Left lung (tissue), 10 donors: Measurements from ENCODE around the gene ABI3BP. TPM values are rescaled to one million over a fixed set of nuclear protein-coding genes. Genes with fewer than 3 reads are reported as not detected.

Experiments
- ATAC-seq: fragments of 200-7000 bp; cut with Tn5 transposase; one replicate; pipeline ENCODE4 v1.9.1; 2020; ENCODE audit warnings: moderate library complexity
- DNase-seq, 4 donors: peaks; one replicate each; pipeline ENCODE4 v3.0.0-alpha.2; 2013 to 2020
- H3K27ac ChIP-seq, 2 donors: fragments of 200-600 bp; sonication (generic) in 1 of 2; one replicate each; pipeline versions ENCODE4 v1.5.0 to v1.8.0; 2020 to 2021
- H3K27me3 ChIP-seq, 2 donors: fragments of 200-600 bp; sonication (generic) in 1 of 2; one replicate each; pipeline versions ENCODE4 v1.5.0 to v1.8.0; 2020 to 2021
- H3K36me3 ChIP-seq, 2 donors: fragments of 200-600 bp; sonication (generic) in 1 of 2; one replicate each; pipeline versions ENCODE4 v1.5.0 to v1.8.0; 2020 to 2021
- H3K4me1 ChIP-seq, 2 donors: fragments of 200-600 bp; one replicate each; pipeline ENCODE4 v1.8.0; 2021
- H3K4me3 ChIP-seq, 2 donors: fragments of 200-600 bp; sonication (generic) in 1 of 2; one replicate each; pipeline versions ENCODE4 v1.5.0 to v1.8.0; 2020 to 2021; ENCODE audit warnings: mild to moderate bottlenecking in 1 of 2
- H3K9me3 ChIP-seq, 2 donors: fragments of 200-600 bp; sonication (generic) in 1 of 2; one replicate each; pipeline versions ENCODE4 v1.5.0 to v1.8.0; 2020 to 2021
- CTCF ChIP-seq, 2 donors: fragments of 200-600 bp; sonication (generic) in 1 of 2; IDR thresholded peaks; one replicate each; pipeline versions ENCODE4 v1.5.0 to v1.8.0; 2021; ENCODE audit warnings: antibody characterized with exemption in 2 of 2
- intact Hi-C, 2 donors: fragments of 100-400 bp; cut with DNase I; formaldehyde crosslinking; loops; one replicate each; pipeline versions ENCODE4 v1.11.2 to v1.14.2; 2022
- polyA plus RNA-seq, 6 donors: library from polyadenylated mRNA; unstranded; fragments of 120-200 nt; gene quantifications; one replicate each; pipeline ENCODE4 v1.2.1, GENCODE V29; 2013; ENCODE audit not compliant: insufficient read length in 6 of 6
- total RNA-seq, 2 donors: library from RNA; stranded (reverse); fragmentation: NEBNext Ultra II Directional; extraction: Animal tissue kit (Norgen Biotek cat#: 25700); gene quantifications; one replicate each; pipeline ENCODE4 v1.2.1, GENCODE V29; 2021
- donor health status: DM: no; HTN: yes; CAD: no.
- donor health status: DM: no; HTN: no; CAD: no.

ABI3BP gene
- total and polyA plus RNA-seq, 8 donors, result 65.2 to 138 (median 85.3) TPM

- intact Hi-C loops, result no loop called here
- Histone ChIP-seq H3K4me3 (no peak overlapping the region), H3K36me3 (no peaks in the 10 kb centered on the region), H3K27ac (no peak overlapping the region), H3K27me3 (no peaks in the 10 kb centered on the region), H3K4me1 (no peaks in the 10 kb centered on the region), H3K9me3 (no peaks in the 10 kb centered on the region)
- ATAC-seq (no peak), DNase-seq (no peak)
- TF ChIP-seq CTCF (IDR thresholded peaks at IDR 0.05), result no peak
Observed at GRCh38 chr3:100912976-100913545, 80.2 kb downstream of the ABI3BP start.

- intact Hi-C loops, result no loop called here
- no peak for ATAC-seq
Observed at GRCh38 chr3:100912571-100912970, 80.7 kb downstream of the ABI3BP start.

GRCh38 chr3:100911956-100912355 lies 81.3 kb downstream of the ABI3BP start:
- H3K9me3 ChIP-seq, result no peaks in the 10 kb centered on the region
- ATAC-seq (no peak), DNase-seq (no peak)
- H3K27ac ChIP-seq, result no peak overlapping the region
- intact Hi-C loops, result no loop called here
- H3K27me3 ChIP-seq, result no peaks in the 10 kb centered on the region
- no peaks in the 10 kb centered on the region for H3K4me1 ChIP-seq
- no peak overlapping the region for H3K4me3 ChIP-seq
- H3K36me3 ChIP-seq, result no peaks in the 10 kb centered on the region
- TF ChIP-seq CTCF (IDR thresholded peaks at IDR 0.05), result no peak

More at GRCh38 chr3:100912571-100912970, 80.7 kb downstream of the ABI3BP start:
- no peak for DNase-seq
- H3K27me3 ChIP-seq, result no peaks in the 10 kb centered on the region
- H3K36me3 ChIP-seq, result no peaks in the 10 kb centered on the region
- no peak for TF ChIP-seq CTCF (IDR thresholded peaks at IDR 0.05)
- no peaks in the 10 kb centered on the region for H3K4me1 ChIP-seq
- no peaks in the 10 kb centered on the region for H3K9me3 ChIP-seq
- H3K27ac ChIP-seq, result no peak overlapping the region
- H3K4me3 ChIP-seq, result no peak overlapping the region

GRCh38 chr3:100910986-100911385 lies 82.2 kb downstream of the ABI3BP start:
- H3K36me3 ChIP-seq, result no peaks in the 10 kb centered on the region
- H3K4me3 ChIP-seq, result no peak overlapping the region
- H3K4me1 ChIP-seq, result no peaks in the 10 kb centered on the region
- no peak for ATAC-seq
- H3K9me3 ChIP-seq, result no peaks in the 10 kb centered on the region
- intact Hi-C loops, result no loop called here
- H3K27me3 ChIP-seq, result no peaks in the 10 kb centered on the region
- H3K27ac ChIP-seq, result no peak overlapping the region
- no peak for TF ChIP-seq CTCF (IDR thresholded peaks at IDR 0.05)
- no peak for DNase-seq

GRCh38 chr3:100902572-100902971 lies 90.6 kb downstream of the ABI3BP start:
- H3K4me3 ChIP-seq, result no peak overlapping the region
- ATAC-seq (no peak), DNase-seq (no peak)
- TF ChIP-seq CTCF (IDR thresholded peaks at IDR 0.05), result no peak
- no peaks in the 10 kb centered on the region for H3K9me3 ChIP-seq
- no peaks in the 10 kb centered on the region for H3K27me3 ChIP-seq
- H3K4me1 ChIP-seq, result peaks cover 0 to 13% of the 10 kb centered on the region in 2 donors
- H3K27ac ChIP-seq, result no peak overlapping the region
- no peaks in the 10 kb centered on the region for H3K36me3 ChIP-seq
- intact Hi-C loops, result no loop called here
